Measurements from ENCODE around the gene MCF2L2. TPM values are rescaled to one million over a fixed set of nuclear protein-coding genes. Genes with fewer than 3 reads are reported as not detected.

The MCF2L2 gene
- total and polyA plus RNA-seq, 9 of the 15 experiments (the other 6 are each of a cell fraction or from before 2014, with no cell fraction given), result 0.56 to 4.2 (median 3.0) TPM

GRCh38 chr3:183244981-183245476 lies 183.4 kb downstream of the MCF2L2 start:
- POLR2A ChIA-PET, result no interaction called here
- no peak overlapping the region for H3K4me2 ChIP-seq (ENCODE audit: insufficient read depth, low read length)
- no peaks in the 10 kb centered on the region for H3K9me1 ChIP-seq (ENCODE audit: control insufficient read depth, insufficient read depth, low read length)
- in situ Hi-C loops (cut with MboI), result no loop called here
- H3K9me3 ChIP-seq (replicated peaks; ENCODE audit: control insufficient read depth, insufficient read depth, low read depth, low read length), result peaks cover 8% of the 10 kb centered on the region
- no peaks in the 10 kb centered on the region for H3K79me2 ChIP-seq (ENCODE audit: control insufficient read depth, insufficient read depth, low read length)
- H3K36me3 ChIP-seq (ENCODE audit: control insufficient read depth, insufficient read depth, low read length), result no peaks in the 10 kb centered on the region
- H3K4me1 ChIP-seq (replicated peaks in 1 of 2; ENCODE audit: control insufficient read depth in 2 of 2, insufficient read depth in 2 of 2, low read length in 2 of 2), result no peaks in the 10 kb centered on the region; a peak in 1 of 5 replicates
- H3K27me3 ChIP-seq (ENCODE audit: control insufficient read depth in 2 of 2, insufficient read depth in 2 of 2, low read length in 2 of 2), result no peaks in the 10 kb centered on the region; a peak in 1 of 5 replicates
- ATAC-seq (peak; percentile 47; the same call in 1 of the 3 replicates), FAIRE-seq (no peak), DNase-seq (ENCODE audit: extremely low read depth in 1 of 4, low spot score in 3 of 4) (no peak)
- intact Hi-C loops (cut with micrococcal nuclease), result no loop called here
- H2AFZ ChIP-seq (ENCODE audit: low read depth, low read length), result no peak overlapping the region
- no peaks in the 10 kb centered on the region for H4K20me1 ChIP-seq (replicated peaks; ENCODE audit: control insufficient read depth, insufficient read depth, low read length)
- H3K27ac ChIP-seq (ENCODE audit: extremely low read depth, low read depth, low read length), result no peak overlapping the region
- CTCF ChIA-PET (ENCODE audit: low intra/inter-chr PET ratio), result no interaction called here
- no peak overlapping the region for H3K4me3 ChIP-seq
- no TSS peak for BruUV-seq (replicated peaks)
- no peak overlapping the region for H3K9ac ChIP-seq (ENCODE audit: insufficient read depth in 1 of 2, low read depth in 2 of 2, low read length in 2 of 2)
- TF ChIP-seq ARID2 (IDR thresholded peaks at IDR 0.05), result no peak
- TF ChIP-seq KAT8 (IDR thresholded peaks at IDR 0.05; ENCODE audit: low read depth), result no peak
- no peak for TF ChIP-seq CBX1 (IDR thresholded peaks at IDR 0.05; ENCODE audit: low read depth)
- no peak for TF ChIP-seq IFI16 (CRISPR knock-in tag; IDR thresholded peaks at IDR 0.05)
- no peak for TF ChIP-seq ATF3 (IDR thresholded peaks at IDR 0.05)
- no peak for TF ChIP-seq ATF3 (CRISPR knock-in tag; conservative IDR thresholded peaks at IDR 0.05)
- TF ChIP-seq THAP12 (CRISPR knock-in tag; IDR thresholded peaks at IDR 0.05), result no peak
- TF ChIP-seq NRF1 (conservative IDR thresholded peaks at IDR 0.05 in 1 of 2, IDR thresholded peaks at IDR 0.05 in 1 of 2), result no peak
- TF ChIP-seq RNF219 (CRISPR knock-in tag; IDR thresholded peaks at IDR 0.05), result no peak
- TF ChIP-seq SREBF2 (CRISPR knock-in tag; IDR thresholded peaks at IDR 0.05), result no peak
- TF ChIP-seq MYC (IDR thresholded peaks at IDR 0.05; ENCODE audit: low read depth, low read length), result no peak
- TF ChIP-seq MYC (CRISPR knock-in tag; IDR thresholded peaks at IDR 0.05; ENCODE audit: borderline replicate concordance, low read depth), result no peak
- no peak for TF ChIP-seq DMBX1 (CRISPR knock-in tag; IDR thresholded peaks at IDR 0.05; ENCODE audit: borderline replicate concordance)
- TF ChIP-seq HES1 (IDR thresholded peaks at IDR 0.05; ENCODE audit: low read depth), result no peak
- no peak for TF ChIP-seq USF1 (CRISPR knock-in tag; IDR thresholded peaks at IDR 0.05)
- TF ChIP-seq TGIF2 (CRISPR knock-in tag; IDR thresholded peaks at IDR 0.05), result no peak
- no peak for TF ChIP-seq SMAD3 (CRISPR knock-in tag; conservative IDR thresholded peaks at IDR 0.05)
- TF ChIP-seq STAT5B (CRISPR knock-in tag; IDR thresholded peaks at IDR 0.05), result no peak
